Endometrial microvascular endothelial cells (primary cell): ENCODE results near the gene YOD1. TPM values are rescaled to one million over a fixed set of nuclear protein-coding genes. Genes with fewer than 3 reads are reported as not detected.

ENCODE experiments used
- in situ Hi-C: cut with HindIII; loops from 2 replicates; pipeline ENCODE4 v1.10.0; 2017; ENCODE audit warnings: low sequenced_read_pairs, low pct_unique_long_range_greater_than_20kb; ENCODE audit errors: inconsistent ontology term
- total RNA-seq: library from RNA; depleted of rRNA; stranded (reverse); fragments of >200 nt; gene quantifications from one replicate; pipeline ENCODE4 v1.2.3, GENCODE V29; 2015; ENCODE audit errors: inconsistent ontology term

The YOD1 gene
- total RNA-seq, 1 donor from 2014 or later: 5.1 TPM

GRCh38 chr1:207020065-207020708 is 30.8 kb downstream of the YOD1 start:
- in situ Hi-C loops: no loop called here

- in situ Hi-C loops: no loop called here
These were observed 31.3 kb downstream of the YOD1 start for GRCh38 chr1:207019661-207020060.

GRCh38 chr1:207019161-207019560 is 31.8 kb downstream of the YOD1 start:
- in situ Hi-C loops: no loop called here

- in situ Hi-C loops: no loop called here
These were observed 32.3 kb downstream of the YOD1 start for GRCh38 chr1:207018707-207019106.

- in situ Hi-C loops: no loop called here
These were observed 33.1 kb downstream of the YOD1 start for GRCh38 chr1:207017615-207018559.

GRCh38 chr1:207015791-207016190 is 35.2 kb downstream of the YOD1 start:
- in situ Hi-C loops: no loop called here

GRCh38 chr1:207014728-207015127 is 36.3 kb downstream of the YOD1 start:
- in situ Hi-C loops: no loop called here

- in situ Hi-C loops: no loop called here
These were observed 37.5 kb downstream of the YOD1 start for GRCh38 chr1:207013321-207014085.

GRCh38 chr1:207010726-207011125 is 40.3 kb downstream of the YOD1 start:
- in situ Hi-C loops: no loop called here

- in situ Hi-C loops: no loop called here
These were observed 41.1 kb downstream of the YOD1 start for GRCh38 chr1:207009945-207010344.

- in situ Hi-C loops: no loop called here
These were observed 41.7 kb downstream of the YOD1 start for GRCh38 chr1:207009182-207009850.

- in situ Hi-C loops: no loop called here
These were observed 43.5 kb downstream of the YOD1 start for GRCh38 chr1:207007352-207008033.

GRCh38 chr1:207006914-207007313 is 44.1 kb downstream of the YOD1 start:
- in situ Hi-C loops: no loop called here

GRCh38 chr1:207006083-207006482 is 44.9 kb downstream of the YOD1 start:
- in situ Hi-C loops: no loop called here

GRCh38 chr1:207004931-207005830 is 45.8 kb downstream of the YOD1 start:
- in situ Hi-C loops: no loop called here

- in situ Hi-C loops: no loop called here
These were observed 47.8 kb downstream of the YOD1 start for GRCh38 chr1:207003210-207003609.

GRCh38 chr1:207002724-207003146 is 48.3 kb downstream of the YOD1 start:
- in situ Hi-C loops: no loop called here
